PC-9 (cell line): ENCODE results near the gene PCDHA11.
"Not testable (repeated sequence)": the region's sequence is repeated elsewhere in the genome, so short reads cannot be mapped to it uniquely, and the experiment has no call there.

ENCODE experiments used
- CTCF ChIP-seq: fragments of 200-600 bp; sonication (generic); conservative IDR thresholded peaks from 2 replicates; pipeline ENCODE4 v1.6.1; 2017; ENCODE audit warnings: mixed run types, antibody characterized with exemption, mild to moderate bottlenecking, moderate library complexity
- EZH2 ChIP-seq: fragments of 200-600 bp; sonication (generic); IDR thresholded peaks from 2 replicates; pipeline ENCODE4 v1.8.0; 2017; ENCODE audit warnings: antibody characterized with exemption, low read depth

GRCh38 chr5:140822969-140823368 lies 45.8 kb upstream of the PCDHA11 start:
- TF ChIP-seq CTCF, EZH2: not testable (repeated sequence)
